Erythroblast (primary cell): ENCODE measurements around the gene LMO4.

Experiments
- GATA1 ChIP-seq: IDR thresholded peaks from 2 replicates; pipeline ENCODE4 v1.6.1; 2011; ENCODE audit warnings: low read depth, mild to moderate bottlenecking, control low read depth, low read length, moderate library complexity
- POLR2A ChIP-seq: IDR thresholded peaks from 2 replicates; pipeline ENCODE4 v1.6.1; 2011; ENCODE audit warnings: mild to moderate bottlenecking, low read length

DNA sequence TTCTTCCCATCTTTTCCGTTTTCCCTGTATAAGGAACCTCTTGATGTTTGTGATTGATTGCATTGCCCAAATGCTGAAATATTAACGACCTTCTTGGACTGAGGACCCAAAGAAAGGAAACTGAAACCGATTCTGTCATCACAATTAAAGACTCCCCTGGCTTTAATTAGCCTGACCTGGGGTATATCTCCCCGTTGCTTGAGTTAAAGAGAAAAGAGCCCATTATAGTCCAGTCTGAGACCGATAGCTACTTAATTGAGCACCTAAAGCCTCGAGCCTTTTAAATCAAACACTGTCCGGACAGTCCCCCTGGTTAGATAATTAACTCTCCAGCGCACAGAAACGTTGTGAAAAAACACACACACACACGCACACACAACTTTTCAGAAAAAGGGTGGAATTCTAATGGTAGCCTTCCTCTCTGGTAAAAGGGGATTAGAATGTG lies 8.0 kb downstream of the LMO4 start:
- TF ChIP-seq POLR2A (no peak), GATA1 (no peak)
